ENCODE results near the gene SLA2.
"Not testable (repeated sequence)": the region's sequence is repeated elsewhere in the genome, so short reads cannot be mapped to it uniquely, and the experiment has no call there.

SLA2 gene

GRCh38 chr20:36645998-36646397 is at the start of gene SLA2:
TSS of gene SLA2 (minus strand) at chr20:36646196. CDS start at chr20:36641335, 4,861 bp downstream.
- no peak for DNase-seq

GRCh38 chr20:36695467-36695866 is 49.5 kb upstream of the SLA2 start:
- not testable (repeated sequence) for DNase-seq

- DNase-seq = no peak
Measured at GRCh38 chr20:36688630-36689029, 42.6 kb upstream of the SLA2 start.

- DNase-seq = no peak
Measured at GRCh38 chr20:36687850-36688249, 41.9 kb upstream of the SLA2 start.

GRCh38 chr20:36686944-36687343 is 40.9 kb upstream of the SLA2 start:
- DNase-seq = no peak

GRCh38 chr20:36686504-36686903 is 40.5 kb upstream of the SLA2 start:
- DNase-seq = no peak

- no peak for DNase-seq
Measured at GRCh38 chr20:36684747-36685146, 38.8 kb upstream of the SLA2 start.

- DNase-seq = no peak
Measured at GRCh38 chr20:36682311-36682710, 36.3 kb upstream of the SLA2 start.

GRCh38 chr20:36677422-36677771 is 31.4 kb upstream of the SLA2 start:
- DNase-seq = no peak

- DNase-seq = no peak
Measured at GRCh38 chr20:36676701-36677421, 30.9 kb upstream of the SLA2 start.

GRCh38 chr20:36675545-36675944 is 29.5 kb upstream of the SLA2 start:
- DNase-seq = not testable (repeated sequence)

GRCh38 chr20:36672991-36673390 is 27.0 kb upstream of the SLA2 start:
- no peak for DNase-seq

- DNase-seq = peak; percentile 84
Measured at GRCh38 chr20:36670665-36671357, 24.8 kb upstream of the SLA2 start.

GRCh38 chr20:36666181-36666740 is 20.3 kb upstream of the SLA2 start:
- peak; percentile 78 for DNase-seq

- no peak for DNase-seq
Measured at GRCh38 chr20:36663031-36663430, 17.0 kb upstream of the SLA2 start.

GRCh38 chr20:36658300-36658699 is 12.3 kb upstream of the SLA2 start:
- no peak for DNase-seq

- no peak for DNase-seq
Measured at GRCh38 chr20:36656733-36657132, 10.7 kb upstream of the SLA2 start.

GRCh38 chr20:36655004-36655403 is 9.0 kb upstream of the SLA2 start:
- DNase-seq = no peak

GRCh38 chr20:36654506-36654905 is 8.5 kb upstream of the SLA2 start:
- DNase-seq = no peak

- DNase-seq = no peak
Measured at GRCh38 chr20:36653456-36653855, 7.5 kb upstream of the SLA2 start.

GRCh38 chr20:36647196-36648121 is 1.5 kb upstream of the SLA2 start:
- DNase-seq = no peak

GRCh38 chr20:36646678-36647077 is 682 bp upstream of the SLA2 start:
- DNase-seq = peak; percentile 60

- DNase-seq = no peak
Measured at GRCh38 chr20:36645353-36645752, 643 bp downstream of the SLA2 start.

Data from NCI-H526 treated with DMSO at 0.1 percent for 48 hours (cell line).